NT2/D1 (cell line): ENCODE data around the gene SLC44A5.

Experiments
- SUZ12 ChIP-seq: IDR thresholded peaks from 2 replicates; pipeline ENCODE4 v1.6.1; 2011; ENCODE audit not compliant: insufficient read length, insufficient read depth; ENCODE audit errors: extremely low read depth
- YY1 ChIP-seq: IDR thresholded peaks from 2 replicates; pipeline ENCODE4 v1.6.1; 2011; ENCODE audit not compliant: insufficient read length, insufficient read depth
- ZNF274 ChIP-seq: IDR thresholded peaks from 2 replicates; pipeline ENCODE4 v1.6.1; 2011; ENCODE audit warnings: mild to moderate bottlenecking, low read depth, low read length

DNA sequence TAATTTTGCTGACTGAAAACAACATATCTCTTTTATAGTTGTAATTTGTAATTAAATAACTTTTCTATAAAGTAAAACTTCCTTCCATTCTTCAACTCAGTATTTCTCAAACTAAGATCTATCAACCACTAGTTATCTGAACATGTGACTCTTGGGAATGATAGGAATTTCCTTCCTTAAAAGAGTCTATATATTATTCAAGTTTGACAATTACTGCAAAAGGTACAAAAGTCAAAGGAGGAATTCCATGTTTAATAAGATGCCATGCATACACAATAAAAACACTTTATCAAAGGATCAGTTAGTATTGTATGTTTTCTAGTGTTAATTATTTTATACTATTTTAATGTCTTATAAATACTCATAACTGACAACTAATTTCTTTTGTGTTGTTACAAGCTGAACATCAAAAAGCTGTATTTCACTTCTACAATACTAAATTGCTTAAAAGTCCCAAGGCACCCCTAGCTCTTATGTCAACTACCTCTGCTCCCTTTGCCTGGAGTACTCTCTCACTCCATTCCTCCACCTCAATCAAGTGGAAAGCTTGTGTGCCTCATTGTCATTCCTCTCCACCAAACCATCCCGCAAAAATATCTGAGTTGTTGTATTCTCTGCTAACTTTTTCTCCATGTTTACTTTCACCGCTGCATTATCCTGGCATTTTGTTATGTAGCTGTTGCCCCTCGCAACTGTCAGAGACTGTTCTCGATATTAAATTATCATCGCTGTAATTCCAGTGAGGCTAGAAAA lies 67.9 kb downstream of the SLC44A5 start:
- TF ChIP-seq SUZ12, result no peak
- TF ChIP-seq YY1, result no peak
- no peak for TF ChIP-seq ZNF274
